ENCODE measurements around the gene SESN2. TPM values are rescaled to one million over a fixed set of nuclear protein-coding genes. Genes with fewer than 3 reads are reported as not detected.
A peak's percentile ranks its signal among the peaks of the same experiment; 100 is the strongest.

The SESN2 gene
- total and polyA plus RNA-seq, 2 donors (not counting 1 experiment from before 2014, with no cell fraction given) = 4.5 to 5.4 TPM

DNA sequence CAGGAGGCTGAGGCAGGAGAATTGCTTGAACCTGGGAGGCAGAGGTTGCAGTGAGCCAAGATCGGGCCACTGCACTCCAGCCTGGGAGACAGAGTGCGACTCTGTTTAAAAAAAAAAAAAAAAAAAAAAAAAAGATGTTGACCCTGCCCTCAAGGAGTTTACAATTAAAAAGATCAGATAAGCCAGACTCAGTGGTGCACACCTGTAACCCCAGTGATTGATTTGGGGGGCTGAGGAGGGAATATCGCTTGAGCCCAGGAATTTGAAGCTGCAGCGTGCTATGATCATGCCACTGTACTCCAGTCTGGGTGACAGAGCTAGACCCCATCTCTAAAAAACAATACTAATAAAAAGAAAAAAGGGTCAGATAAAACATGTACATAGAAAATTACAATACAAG lies 1.6 kb upstream of the SESN2 start:
- no peaks in the 10 kb centered on the region for H3K9me3 Mint-ChIP-seq (ENCODE audit: insufficient read depth)
- H3K27me3 Mint-ChIP-seq = peaks cover 16% of the 10 kb centered on the region
- Histone ChIP-seq H3K27ac (ENCODE audit: low read length in 2 of 2) (no peak overlapping the region), H2AFZ (ENCODE audit: insufficient read depth, low read depth, low read length, poor library complexity, severe bottlenecking) (no peak overlapping the region), H3K4me3 (ENCODE audit: control extremely low read depth in 1 of 5, extremely low read depth in 1 of 5, insufficient read depth in 1 of 5, low read depth in 2 of 5, low read length in 4 of 5) (no peak overlapping the region), H3K4me2 (replicated peaks; ENCODE audit: low read depth, low read length, poor library complexity, severe bottlenecking) (no peak overlapping the region), H3K36me3 (replicated peaks in 1 of 2; ENCODE audit: control extremely low read depth in 1 of 2, control insufficient read depth in 1 of 2, extremely low read depth in 1 of 2, insufficient read depth in 2 of 2, low read length in 1 of 2) (no peaks in the 10 kb centered on the region), H3K27me3 (replicated peaks in 1 of 4; ENCODE audit: control extremely low read depth in 1 of 4, control insufficient read depth in 3 of 4, insufficient read depth in 4 of 4, low read length in 3 of 4) (peaks cover 0 to 4% (median 1%) of the 10 kb centered on the region in 4 experiments), H3K79me2 (ENCODE audit: control insufficient read depth, insufficient read depth, low read length) (peaks cover 30% of the 10 kb centered on the region), H4K20me1 (ENCODE audit: control insufficient read depth, insufficient read depth, low read length, poor library complexity, severe bottlenecking) (no peaks in the 10 kb centered on the region), H3K9ac (ENCODE audit: low read length) (no peak overlapping the region), H3K4me1 (ENCODE audit: control insufficient read depth in 2 of 2, insufficient read depth in 2 of 2, low read length in 2 of 2) (peaks cover 22% of the 10 kb centered on the region in 2 donors), H3K9me3 (ENCODE audit: control extremely low read depth in 1 of 3, control insufficient read depth in 2 of 3, insufficient read depth in 1 of 3, low read length in 2 of 3) (no peaks in the 10 kb centered on the region)
- intact Hi-C loops (cut with micrococcal nuclease) = loop anchor here (10.0 kb wide), 1 partner anchor 627 kb away; no protein-coding TSS in a partner anchor
- H3K4me1 Mint-ChIP-seq = peaks cover 19% of the 10 kb centered on the region
- TF ChIP-seq, protein P1, sequence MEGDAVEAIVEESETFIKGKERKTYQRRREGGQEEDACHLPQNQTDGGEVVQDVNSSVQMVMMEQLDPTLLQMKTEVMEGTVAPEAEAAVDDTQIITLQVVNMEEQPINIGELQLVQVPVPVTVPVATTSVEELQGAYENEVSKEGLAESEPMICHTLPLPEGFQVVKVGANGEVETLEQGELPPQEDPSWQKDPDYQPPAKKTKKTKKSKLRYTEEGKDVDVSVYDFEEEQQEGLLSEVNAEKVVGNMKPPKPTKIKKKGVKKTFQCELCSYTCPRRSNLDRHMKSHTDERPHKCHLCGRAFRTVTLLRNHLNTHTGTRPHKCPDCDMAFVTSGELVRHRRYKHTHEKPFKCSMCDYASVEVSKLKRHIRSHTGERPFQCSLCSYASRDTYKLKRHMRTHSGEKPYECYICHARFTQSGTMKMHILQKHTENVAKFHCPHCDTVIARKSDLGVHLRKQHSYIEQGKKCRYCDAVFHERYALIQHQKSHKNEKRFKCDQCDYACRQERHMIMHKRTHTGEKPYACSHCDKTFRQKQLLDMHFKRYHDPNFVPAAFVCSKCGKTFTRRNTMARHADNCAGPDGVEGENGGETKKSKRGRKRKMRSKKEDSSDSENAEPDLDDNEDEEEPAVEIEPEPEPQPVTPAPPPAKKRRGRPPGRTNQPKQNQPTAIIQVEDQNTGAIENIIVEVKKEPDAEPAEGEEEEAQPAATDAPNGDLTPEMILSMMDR (IDR thresholded peaks at IDR 0.05) = no peak
- no peak for TF ChIP-seq EZH2 (IDR thresholded peaks at IDR 0.05; ENCODE audit: borderline replicate concordance, insufficient read depth, low read depth, low read length, poor library complexity, severe bottlenecking)
- no peak overlapping the region for H3K27ac Mint-ChIP-seq
- no CpG with 5 or more reads among the region's 4 CpGs for WGBS (ENCODE audit: insufficient coverage)
- DNase-seq (no peak), ATAC-seq (ENCODE audit: low read depth) (no peak)
- CTCF ChIA-PET = interaction anchor here (0.5 to 3.1 kb wide), 3 partner anchors 9 to 104 kb away, joined by 3 to 38 read pairs (median 4); no protein-coding TSS in a partner anchor
- H3K4me3 Mint-ChIP-seq = no peak overlapping the region
- POLR2A ChIA-PET = interaction anchor here (0.7 to 1.8 kb wide), 2 partner anchors 72 to 1111 kb away, joined by 11 read pairs; partner anchors contain the start of gene MED18

DNA sequence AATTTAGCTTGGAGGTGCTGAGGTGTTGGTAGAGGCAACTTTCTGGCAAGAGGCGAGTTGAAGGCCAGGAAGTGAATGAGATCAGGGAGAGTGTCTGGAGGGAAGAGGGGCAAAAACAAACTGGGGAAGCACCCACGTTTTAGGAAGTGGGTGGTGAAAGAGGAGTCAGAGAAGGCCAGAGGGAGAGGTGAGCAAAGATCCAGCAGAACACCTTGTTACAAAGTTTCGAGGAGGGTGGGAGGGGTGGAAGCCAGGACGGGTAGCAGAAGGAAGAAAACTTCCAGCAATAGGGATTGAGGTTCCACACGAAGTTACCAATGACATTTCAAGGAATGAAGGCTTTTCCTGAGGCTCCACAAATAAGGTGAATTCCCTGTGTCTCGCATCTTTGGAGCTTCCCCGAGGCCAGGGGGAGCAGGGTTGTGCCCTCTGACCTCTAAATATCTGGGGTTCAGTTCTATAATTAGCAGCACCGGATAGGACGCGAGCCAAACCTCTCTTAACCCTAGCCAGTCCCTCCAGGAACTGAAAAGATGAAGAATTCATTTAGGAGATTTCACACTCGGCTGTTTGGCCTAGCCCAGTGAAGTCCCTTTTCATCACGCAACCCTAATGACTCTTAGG lies 578 bp upstream of the SESN2 start:
- Histone ChIP-seq H4K20me1 (ENCODE audit: control insufficient read depth, insufficient read depth, low read length, poor library complexity, severe bottlenecking) (no peaks in the 10 kb centered on the region), H3K27ac (ENCODE audit: low read length in 2 of 2) (no peak overlapping the region), H3K27me3 (replicated peaks in 1 of 4; ENCODE audit: control extremely low read depth in 1 of 4, control insufficient read depth in 3 of 4, insufficient read depth in 4 of 4, low read length in 3 of 4) (peaks cover 0 to 4% (median 1%) of the 10 kb centered on the region in 4 experiments), H3K4me1 (ENCODE audit: control insufficient read depth in 2 of 2, insufficient read depth in 2 of 2, low read length in 2 of 2) (peaks cover 22% of the 10 kb centered on the region in 2 donors), H3K4me3 (ENCODE audit: control extremely low read depth in 1 of 5, extremely low read depth in 1 of 5, insufficient read depth in 1 of 5, low read depth in 2 of 5, low read length in 4 of 5) (peak overlapping the region in 3 of 5 experiments; percentile 50 to 96 (median 92)), H3K79me2 (ENCODE audit: control insufficient read depth, insufficient read depth, low read length) (peaks cover 40% of the 10 kb centered on the region), H3K9ac (ENCODE audit: low read length) (peak overlapping the region; percentile 87), H3K9me3 (ENCODE audit: control extremely low read depth in 1 of 3, control insufficient read depth in 2 of 3, insufficient read depth in 1 of 3, low read length in 2 of 3) (no peaks in the 10 kb centered on the region), H3K36me3 (replicated peaks in 1 of 2; ENCODE audit: control extremely low read depth in 1 of 2, control insufficient read depth in 1 of 2, extremely low read depth in 1 of 2, insufficient read depth in 2 of 2, low read length in 1 of 2) (no peaks in the 10 kb centered on the region), H2AFZ (ENCODE audit: insufficient read depth, low read depth, low read length, poor library complexity, severe bottlenecking) (peak overlapping the region; percentile 91), H3K4me2 (replicated peaks; ENCODE audit: low read depth, low read length, poor library complexity, severe bottlenecking) (peak overlapping the region; percentile 100)
- POLR2A ChIA-PET = interaction anchor here (0.6 to 2.9 kb wide), 7 partner anchors 9 to 428 kb away, joined by 3 to 11 read pairs (median 7); partner anchors contain the start of genes MED18 and PPP1R8
- WGBS (ENCODE audit: insufficient coverage) = 25% methylated on average over 11 of the region's 12 CpGs
- H3K27me3 Mint-ChIP-seq = peaks cover 16% of the 10 kb centered on the region
- peak overlapping the region; percentile 75 for H3K27ac Mint-ChIP-seq
- no peak for ATAC-seq (ENCODE audit: low read depth)
- H3K4me1 Mint-ChIP-seq = peaks cover 19% of the 10 kb centered on the region
- TF ChIP-seq, protein P1 (IDR thresholded peaks at IDR 0.05) = no peak
- no peak for TF ChIP-seq EZH2 (IDR thresholded peaks at IDR 0.05; ENCODE audit: borderline replicate concordance, insufficient read depth, low read depth, low read length, poor library complexity, severe bottlenecking)
- no peak for DNase-seq
- intact Hi-C loops (cut with micrococcal nuclease) = loop anchor here (1.0 to 10.0 kb wide), 7 partner anchors 11 to 626 kb away; partner anchors contain the start of genes DNAJC8 and RNU11
- peak overlapping the region; percentile 84 for H3K4me3 Mint-ChIP-seq
- H3K9me3 Mint-ChIP-seq (ENCODE audit: insufficient read depth) = no peaks in the 10 kb centered on the region
- CTCF ChIA-PET = interaction anchor here (1.2 to 7.9 kb wide), 3 partner anchors 9 to 103 kb away, joined by 4 to 64 read pairs (median 38); no protein-coding TSS in a partner anchor
